Measurements from ENCODE around the gene P2RX7. TPM values are rescaled to one million over a fixed set of nuclear protein-coding genes. Genes with fewer than 3 reads are reported as not detected.

The P2RX7 gene
- polyA plus RNA-seq, 2 of the 4 experiments (the other 2 are of a cell fraction) = 0.03 TPM; not detected in 1

- Histone ChIP-seq H3K27ac (no peak overlapping the region), H3K4me1 (no peaks in the 10 kb centered on the region), H3K4me2 (no peak overlapping the region), H3K9me3 (no peaks in the 10 kb centered on the region), H3K4me3 (no peak overlapping the region)
- ChIA-PET POLR2A (no interaction called here), CTCF (interaction anchor here (0.6 to 2.6 kb wide), 3 partner anchors 26 to 505 kb away, joined by 3 to 8 read pairs (median 3); no protein-coding TSS in a partner anchor)
- no peak for ATAC-seq
- 54% methylated on average over 11 of the region's 11 CpGs for WGBS (ENCODE audit: missing lambda C conversion rate)
- no peak for FAIRE-seq
- no peak for TF ChIP-seq POLR2A (IDR thresholded peaks at IDR 0.05; ENCODE audit: low read length)
- TF ChIP-seq RAD21 (conservative IDR thresholded peaks at IDR 0.05 in 1 of 2, IDR thresholded peaks at IDR 0.05 in 1 of 2) = no peak
- no peak for TF ChIP-seq USF2 (IDR thresholded peaks at IDR 0.05)
- no peak for TF ChIP-seq JUNB (IDR thresholded peaks at IDR 0.05)
- TF ChIP-seq POLR2AphosphoS2 (conservative IDR thresholded peaks at IDR 0.05; ENCODE audit: low read length) = no peak
- TF ChIP-seq ZNF302 (CRISPR knock-in tag; IDR thresholded peaks at IDR 0.05) = no peak
- no peak for TF ChIP-seq RARB (CRISPR knock-in tag; IDR thresholded peaks at IDR 0.05)
- no peak for TF ChIP-seq KDM1A (IDR thresholded peaks at IDR 0.05; ENCODE audit: low read depth)
- TF ChIP-seq CHD4 (IDR thresholded peaks at IDR 0.05; ENCODE audit: borderline replicate concordance) = no peak
- no peak for TF ChIP-seq SMC3 (IDR thresholded peaks at IDR 0.05)
- no peak for TF ChIP-seq JUN (IDR thresholded peaks at IDR 0.05)
- no peak for TF ChIP-seq SREBF2 (IDR thresholded peaks at IDR 0.05)
- no peak for TF ChIP-seq RNF2 (IDR thresholded peaks at IDR 0.05; ENCODE audit: borderline replicate concordance, low read depth)
- TF ChIP-seq RFX5 (IDR thresholded peaks at IDR 0.05) = no peak
- no peak for TF ChIP-seq REST (IDR thresholded peaks at IDR 0.05)
- no peak for TF ChIP-seq PBX3 (IDR thresholded peaks at IDR 0.05)
- no peak for TF ChIP-seq CHD2 (IDR thresholded peaks at IDR 0.05; ENCODE audit: low read length, partially characterized antibody)
- DNase-seq (ENCODE audit: low read depth in 1 of 2, low spot score in 1 of 2) = no peak
Measured at GRCh38 chr12:121087467-121088194, 45.0 kb upstream of the P2RX7 start.

DNA sequence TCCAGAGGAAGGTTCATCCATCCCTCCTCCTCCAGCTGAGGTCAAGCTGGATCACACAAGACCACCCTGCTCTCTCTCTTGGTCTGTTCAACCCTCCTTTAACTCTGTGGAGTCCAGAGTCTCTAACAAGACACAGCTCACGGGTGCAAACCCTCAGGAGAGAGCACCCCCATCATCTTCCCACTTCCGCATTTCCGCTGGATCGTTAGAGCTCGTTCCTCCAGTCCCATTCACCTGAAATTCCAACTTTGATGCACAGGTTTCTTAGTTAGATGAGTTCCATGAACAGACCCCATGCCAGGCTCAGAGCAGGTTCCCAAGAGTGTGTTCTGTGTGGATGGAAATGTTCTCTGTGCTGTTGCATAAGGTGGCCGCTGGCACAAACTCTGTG lies 44.5 kb upstream of the P2RX7 start:
- Histone ChIP-seq H3K4me1 (no peaks in the 10 kb centered on the region), H3K4me2 (no peak overlapping the region), H3K9me3 (no peaks in the 10 kb centered on the region), H3K27ac (no peak overlapping the region), H3K4me3 (no peak overlapping the region)
- ATAC-seq = no peak
- no peak for FAIRE-seq
- ChIA-PET CTCF (interaction anchor here (1.3 to 2.6 kb wide), 2 partner anchors 27 to 505 kb away, joined by 3 to 8 read pairs; no protein-coding TSS in a partner anchor), POLR2A (no interaction called here)
- DNase-seq (ENCODE audit: low read depth in 1 of 2, low spot score in 1 of 2) = no peak
- 74% methylated on average over 6 of the region's 6 CpGs for WGBS (ENCODE audit: missing lambda C conversion rate)
- TF ChIP-seq, protein P1, sequence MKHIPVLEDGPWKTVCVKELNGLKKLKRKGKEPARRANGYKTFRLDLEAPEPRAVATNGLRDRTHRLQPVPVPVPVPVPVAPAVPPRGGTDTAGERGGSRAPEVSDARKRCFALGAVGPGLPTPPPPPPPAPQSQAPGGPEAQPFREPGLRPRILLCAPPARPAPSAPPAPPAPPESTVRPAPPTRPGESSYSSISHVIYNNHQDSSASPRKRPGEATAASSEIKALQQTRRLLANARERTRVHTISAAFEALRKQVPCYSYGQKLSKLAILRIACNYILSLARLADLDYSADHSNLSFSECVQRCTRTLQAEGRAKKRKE (CRISPR knock-in tag; IDR thresholded peaks at IDR 0.05; ENCODE audit: low read depth) = no peak
- TF ChIP-seq, protein P2, sequence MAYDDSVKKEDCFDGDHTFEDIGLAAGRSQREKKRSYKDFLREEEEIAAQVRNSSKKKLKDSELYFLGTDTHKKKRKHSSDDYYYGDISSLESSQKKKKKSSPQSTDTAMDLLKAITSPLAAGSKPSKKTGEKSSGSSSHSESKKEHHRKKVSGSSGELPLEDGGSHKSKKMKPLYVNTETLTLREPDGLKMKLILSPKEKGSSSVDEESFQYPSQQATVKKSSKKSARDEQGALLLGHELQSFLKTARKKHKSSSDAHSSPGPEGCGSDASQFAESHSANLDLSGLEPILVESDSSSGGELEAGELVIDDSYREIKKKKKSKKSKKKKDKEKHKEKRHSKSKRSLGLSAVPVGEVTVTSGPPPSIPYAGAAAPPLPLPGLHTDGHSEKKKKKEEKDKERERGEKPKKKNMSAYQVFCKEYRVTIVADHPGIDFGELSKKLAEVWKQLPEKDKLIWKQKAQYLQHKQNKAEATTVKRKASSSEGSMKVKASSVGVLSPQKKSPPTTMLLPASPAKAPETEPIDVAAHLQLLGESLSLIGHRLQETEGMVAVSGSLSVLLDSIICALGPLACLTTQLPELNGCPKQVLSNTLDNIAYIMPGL (CRISPR knock-in tag; IDR thresholded peaks at IDR 0.05; ENCODE audit: borderline replicate concordance) = no peak
- no peak for TF ChIP-seq ZNF302 (CRISPR knock-in tag; IDR thresholded peaks at IDR 0.05)
- no peak for TF ChIP-seq MAZ (IDR thresholded peaks at IDR 0.05; ENCODE audit: borderline replicate concordance, low read depth, low read length)
- no peak for TF ChIP-seq PHF8 (IDR thresholded peaks at IDR 0.05; ENCODE audit: borderline replicate concordance, low read depth)
- no peak for TF ChIP-seq CHD4 (IDR thresholded peaks at IDR 0.05; ENCODE audit: borderline replicate concordance)
- TF ChIP-seq EHF (CRISPR knock-in tag; IDR thresholded peaks at IDR 0.05) = no peak
- TF ChIP-seq MAFK (IDR thresholded peaks at IDR 0.05; ENCODE audit: partially characterized antibody) = no peak
- TF ChIP-seq NPAS2 (CRISPR knock-in tag; IDR thresholded peaks at IDR 0.05; ENCODE audit: borderline replicate concordance) = no peak
- TF ChIP-seq, protein P3, sequence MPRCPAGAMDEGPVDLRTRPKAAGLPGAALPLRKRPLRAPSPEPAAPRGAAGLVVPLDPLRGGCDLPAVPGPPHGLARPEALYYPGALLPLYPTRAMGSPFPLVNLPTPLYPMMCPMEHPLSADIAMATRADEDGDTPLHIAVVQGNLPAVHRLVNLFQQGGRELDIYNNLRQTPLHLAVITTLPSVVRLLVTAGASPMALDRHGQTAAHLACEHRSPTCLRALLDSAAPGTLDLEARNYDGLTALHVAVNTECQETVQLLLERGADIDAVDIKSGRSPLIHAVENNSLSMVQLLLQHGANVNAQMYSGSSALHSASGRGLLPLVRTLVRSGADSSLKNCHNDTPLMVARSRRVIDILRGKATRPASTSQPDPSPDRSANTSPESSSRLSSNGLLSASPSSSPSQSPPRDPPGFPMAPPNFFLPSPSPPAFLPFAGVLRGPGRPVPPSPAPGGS (IDR thresholded peaks at IDR 0.05) = no peak
- TF ChIP-seq HOXB5 (CRISPR knock-in tag; IDR thresholded peaks at IDR 0.05) = no peak
- TF ChIP-seq FOSL2 (IDR thresholded peaks at IDR 0.05) = no peak
- no peak for TF ChIP-seq FOSL2 (CRISPR knock-in tag; IDR thresholded peaks at IDR 0.05)
- TF ChIP-seq RFX5 (IDR thresholded peaks at IDR 0.05) = no peak
- TF ChIP-seq RARB (CRISPR knock-in tag; IDR thresholded peaks at IDR 0.05) = no peak
